GM23338 (cell line): ENCODE results near the gene PROC. TPM values are rescaled to one million over a fixed set of nuclear protein-coding genes. Genes with fewer than 3 reads are reported as not detected.

Source experiments
- ATAC-seq: fragments of 200-7000 bp; cut with Tn5 transposase; 3 replicates; pipeline ENCODE4 v1.9.1; 2020
- DNase-seq: peaks from one replicate; pipeline ENCODE4 v3.0.0-alpha.2; 2015; ENCODE audit warnings: low spot score
- H2AFZ ChIP-seq: fragments of 200-600 bp; sonication (generic); 2 replicates; pipeline ENCODE4 v1.8.0; 2016; ENCODE audit warnings: antibody characterized with exemption, mild to moderate bottlenecking, moderate library complexity
- H3F3A ChIP-seq: fragments of 200-600 bp; sonication (generic); replicated peaks from 2 replicates; pipeline ENCODE4 v1.8.0; 2017; ENCODE audit warnings: antibody characterized with exemption, mixed run types, low read depth
- H3K27ac ChIP-seq: fragments of 200-600 bp; sonication (generic); 2 replicates; pipeline ENCODE4 v1.6.1; 2016; ENCODE audit warnings: low read depth
- H3K27me3 ChIP-seq: fragments of 200-600 bp; sonication (generic); 2 replicates; pipeline ENCODE4 v1.8.0; 2016; ENCODE audit warnings: mild to moderate bottlenecking, mixed run types, moderate library complexity; ENCODE audit not compliant: insufficient read depth
- H3K36me3 ChIP-seq: fragments of 200-600 bp; sonication (generic); 2 replicates; pipeline ENCODE4 v1.8.0; 2016; ENCODE audit warnings: mild to moderate bottlenecking; ENCODE audit not compliant: insufficient read depth
- H3K4me1 ChIP-seq: fragments of 200-600 bp; sonication (generic); 2 replicates; pipeline ENCODE4 v1.8.0; 2016; ENCODE audit warnings: mild to moderate bottlenecking, moderate library complexity; ENCODE audit not compliant: insufficient read depth
- H3K4me2 ChIP-seq: fragments of 200-600 bp; sonication (generic); 2 replicates; pipeline ENCODE4 v1.7.1; 2017; ENCODE audit warnings: mixed run types
- H3K4me3 ChIP-seq: fragments of 200-600 bp; sonication (generic); 2 replicates; pipeline ENCODE4 v1.6.1; 2016; ENCODE audit warnings: mixed run types
- H3K79me2 ChIP-seq: fragments of 200-600 bp; sonication (generic); replicated peaks from 2 replicates; pipeline ENCODE4 v1.8.0; 2017; ENCODE audit warnings: mild to moderate bottlenecking; ENCODE audit not compliant: insufficient read depth
- H3K9me2 ChIP-seq: fragments of 200-600 bp; sonication (generic); 2 replicates; pipeline ENCODE4 v1.8.0; 2017; ENCODE audit not compliant: insufficient read depth
- H4K20me1 ChIP-seq: fragments of 200-600 bp; sonication (generic); replicated peaks from 2 replicates; pipeline ENCODE4 v1.8.0; 2017; ENCODE audit warnings: mild to moderate bottlenecking; ENCODE audit not compliant: insufficient read depth
- H3K27ac Mint-ChIP-seq: 2 replicates; pipeline ENCODE4 v1.8.0; 2020; ENCODE audit warnings: inconsistent platforms, mild to moderate bottlenecking, moderate library complexity, mixed read lengths
- H3K27me3 Mint-ChIP-seq: 3 replicates; pipeline ENCODE4 v1.8.0; 2022; ENCODE audit warnings: low read depth, mild to moderate bottlenecking, moderate library complexity, mixed read lengths, inconsistent platforms; ENCODE audit not compliant: insufficient read depth, poor library complexity
- H3K36me3 Mint-ChIP-seq: 3 replicates; pipeline ENCODE4 v1.8.0; 2021; ENCODE audit warnings: low read depth, mild to moderate bottlenecking, inconsistent platforms, moderate library complexity, mixed read lengths
- H3K4me1 Mint-ChIP-seq: 3 replicates; pipeline ENCODE4 v1.8.0; 2020; ENCODE audit warnings: mild to moderate bottlenecking, inconsistent platforms, mixed read lengths
- H3K4me3 Mint-ChIP-seq: 3 replicates; pipeline ENCODE4 v1.8.0; 2021; ENCODE audit warnings: moderate library complexity, mild to moderate bottlenecking, inconsistent platforms, mixed read lengths
- H3K9me3 Mint-ChIP-seq: 3 replicates; pipeline ENCODE4 v1.8.0; 2020; ENCODE audit warnings: moderate library complexity, mild to moderate bottlenecking, inconsistent platforms, mixed read lengths
- CREB1 ChIP-seq: fragments of 250-450 bp; sonication (Bioruptor Pico); IDR thresholded peaks from 2 replicates; pipeline ENCODE4 v1.5.0; 2020; ENCODE audit warnings: low read depth, mild to moderate bottlenecking, moderate library complexity
- CTCF ChIP-seq, 2 experiments: fragments of 200-600 bp in 1 of 2; sonication (generic) in 1 of 2; conservative IDR thresholded peaks; 2 replicates each; pipeline versions ENCODE4 v1.5.1 to v1.6.1; 2016 to 2017; ENCODE audit warnings: antibody characterized with exemption in 2 of 2, low read depth in 2 of 2, mild to moderate bottlenecking in 2 of 2, moderate library complexity in 1 of 2
- EZH2 ChIP-seq: fragments of 200-600 bp; sonication (generic); IDR thresholded peaks from one replicate; pipeline ENCODE4 v1.8.0; 2017; ENCODE audit warnings: antibody characterized with exemption, mild to moderate bottlenecking, low read depth; ENCODE audit not compliant: unreplicated experiment
- NANOG ChIP-seq: IDR thresholded peaks from 2 replicates; pipeline ENCODE4 v1.6.1; 2016; ENCODE audit warnings: antibody characterized with exemption, borderline replicate concordance
- POLR2AphosphoS5 ChIP-seq: IDR thresholded peaks from 2 replicates; pipeline ENCODE4 v1.6.1; 2016; ENCODE audit warnings: antibody characterized with exemption, low read depth
- STAT1 ChIP-seq: IDR thresholded peaks from one replicate; pipeline ENCODE4 v1.6.1; 2016; ENCODE audit warnings: antibody characterized with exemption; ENCODE audit not compliant: unreplicated experiment
- ZNF331 ChIP-seq: fragments of 250-450 bp; sonication (Bioruptor Pico); IDR thresholded peaks from 2 replicates; pipeline ENCODE4 v1.5.0; 2020; ENCODE audit warnings: low read depth, mild to moderate bottlenecking, moderate library complexity
- polyA plus RNA-seq: library from polyadenylated mRNA; unstranded; fragments of >200 nt; fragmentation: Nextera tagmentation; extraction: Ambion mirVana; gene quantifications from 2 replicates; pipeline ENCODE4 v1.2.1, GENCODE V29; 2016
- total RNA-seq: library from RNA; depleted of rRNA; stranded (reverse); fragments of >200 nt; shearing (Covaris generic); gene quantifications from 2 replicates; pipeline ENCODE4 v1.2.3, GENCODE V29; 2014
- TF ChIP-seq, protein P1 (sequence below): fragments of 250-450 bp; sonication (Bioruptor Pico); IDR thresholded peaks from 2 replicates; pipeline ENCODE4 v1.5.0; 2020; ENCODE audit warnings: mild to moderate bottlenecking, moderate library complexity

PROC gene
- total and polyA plus RNA-seq, 2 experiments from 2014 or later, result 1.7 to 2.4 TPM

DNA sequence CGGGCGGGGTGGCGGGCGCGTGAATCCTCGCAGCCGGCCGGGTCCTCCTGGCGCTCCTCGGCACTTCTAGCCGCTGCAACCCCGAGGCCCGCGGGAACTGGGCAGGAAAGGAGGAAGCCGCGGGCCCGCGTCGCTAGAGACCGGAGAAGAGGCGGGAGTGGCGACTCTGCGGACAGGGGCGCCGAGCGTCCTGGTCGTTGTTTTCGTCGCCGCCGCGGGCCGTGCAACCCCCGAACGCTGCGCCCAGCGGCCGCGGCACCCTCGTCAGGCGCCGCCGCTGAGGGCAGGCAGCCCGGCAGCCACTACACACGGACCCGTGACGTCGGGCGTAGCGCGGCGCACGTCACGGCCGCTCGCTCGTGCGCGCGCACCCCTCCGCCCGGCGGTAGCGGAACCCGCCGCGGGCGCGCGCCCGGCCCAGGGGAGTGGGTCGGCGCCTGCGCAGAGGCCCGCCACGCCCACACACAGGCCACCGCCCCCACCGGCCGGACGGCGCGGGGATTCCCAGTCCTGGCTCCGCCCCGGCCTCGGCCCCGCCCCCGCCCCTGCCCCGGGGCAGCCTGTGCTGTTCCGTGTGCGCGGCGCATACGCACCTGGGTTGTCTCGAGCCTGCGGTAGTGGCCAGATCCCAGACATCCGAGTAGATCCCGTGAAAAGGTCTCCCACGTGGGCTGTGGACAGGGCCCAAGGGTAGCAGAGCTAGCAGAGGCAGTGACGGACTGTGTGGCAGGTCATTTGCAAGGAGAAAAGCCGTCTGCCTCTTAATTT lies 30.4 kb upstream of the PROC start, which contains the start of gene MAP3K2:
MAP3K2 (minus strand) TSS at position 321 of the 768 bp plus-strand sequence. CDS start 44,846 bp downstream, outside the sequence.
- H3K27ac Mint-ChIP-seq, result peak within 1 kb of the TSS; percentile 98
- Histone ChIP-seq H2AFZ (peak within 1 kb of the TSS; percentile 99), H3K4me1 (peaks cover 23% of the 10 kb centered on the region), H4K20me1 (peaks cover 18% of the 10 kb centered on the region), H3K79me2 (peaks cover 42% of the 10 kb centered on the region), H3K27me3 (no peaks in the 10 kb centered on the region), H3K36me3 (no peaks in the 10 kb centered on the region), H3F3A (0 out of 2 replicates have a peak, but pooled peaks cover 7% of the 10 kb centered on the region), H3K4me2 (peak within 1 kb of the TSS; percentile 98), H3K9me2 (no peaks in the 10 kb centered on the region), H3K4me3 (peak within 1 kb of the TSS; percentile 76), H3K27ac (peak within 1 kb of the TSS; percentile 91)
- peak; percentile 86 for TF ChIP-seq POLR2AphosphoS5
- TF ChIP-seq EZH2, result no peak
- TF ChIP-seq CREB1 (CRISPR knock-in tag), result peak; percentile 93
- TF ChIP-seq NANOG, result no peak
- ATAC-seq (peak; percentile 84), DNase-seq (peak; percentile 94)
- H3K4me3 Mint-ChIP-seq, result peak within 1 kb of the TSS; percentile 84
- H3K27me3 Mint-ChIP-seq, result peaks cover 3% of the 10 kb centered on the region
- peaks cover 6% of the 10 kb centered on the region for H3K36me3 Mint-ChIP-seq
- peaks cover 22% of the 10 kb centered on the region for H3K4me1 Mint-ChIP-seq
- no peaks in the 10 kb centered on the region for H3K9me3 Mint-ChIP-seq

GRCh38 chr2:127388423-127389164 lies 29.6 kb upstream of the PROC start:
- Histone ChIP-seq H3F3A (0 out of 2 replicates have a peak, but pooled peaks cover 7% of the 10 kb centered on the region), H4K20me1 (peaks cover 18% of the 10 kb centered on the region), H3K27ac (peak overlapping the region; percentile 86; the same call in 1 of the 2 replicates), H3K4me3 (peak overlapping the region; percentile 73), H3K79me2 (peaks cover 34% of the 10 kb centered on the region), H3K27me3 (no peaks in the 10 kb centered on the region), H3K36me3 (no peaks in the 10 kb centered on the region), H3K9me2 (no peaks in the 10 kb centered on the region), H3K4me1 (peaks cover 23% of the 10 kb centered on the region), H2AFZ (peak overlapping the region; percentile 99), H3K4me2 (peak overlapping the region; percentile 98)
- ATAC-seq (no peak), DNase-seq (peak; percentile 19)
- Mint-ChIP-seq H3K27me3 (peaks cover 3% of the 10 kb centered on the region), H3K36me3 (peaks cover 6% of the 10 kb centered on the region), H3K9me3 (no peaks in the 10 kb centered on the region), H3K4me3 (peak overlapping the region; percentile 81), H3K27ac (peak overlapping the region; percentile 98), H3K4me1 (peaks cover 19% of the 10 kb centered on the region)
- TF ChIP-seq STAT1 (no peak), CTCF (conservative IDR thresholded peaks at IDR 0.05; ENCODE audit: low read depth in 2 of 2) (no peak), ZNF331 (CRISPR knock-in tag) (no peak), NANOG (no peak)
- TF ChIP-seq, protein P1, sequence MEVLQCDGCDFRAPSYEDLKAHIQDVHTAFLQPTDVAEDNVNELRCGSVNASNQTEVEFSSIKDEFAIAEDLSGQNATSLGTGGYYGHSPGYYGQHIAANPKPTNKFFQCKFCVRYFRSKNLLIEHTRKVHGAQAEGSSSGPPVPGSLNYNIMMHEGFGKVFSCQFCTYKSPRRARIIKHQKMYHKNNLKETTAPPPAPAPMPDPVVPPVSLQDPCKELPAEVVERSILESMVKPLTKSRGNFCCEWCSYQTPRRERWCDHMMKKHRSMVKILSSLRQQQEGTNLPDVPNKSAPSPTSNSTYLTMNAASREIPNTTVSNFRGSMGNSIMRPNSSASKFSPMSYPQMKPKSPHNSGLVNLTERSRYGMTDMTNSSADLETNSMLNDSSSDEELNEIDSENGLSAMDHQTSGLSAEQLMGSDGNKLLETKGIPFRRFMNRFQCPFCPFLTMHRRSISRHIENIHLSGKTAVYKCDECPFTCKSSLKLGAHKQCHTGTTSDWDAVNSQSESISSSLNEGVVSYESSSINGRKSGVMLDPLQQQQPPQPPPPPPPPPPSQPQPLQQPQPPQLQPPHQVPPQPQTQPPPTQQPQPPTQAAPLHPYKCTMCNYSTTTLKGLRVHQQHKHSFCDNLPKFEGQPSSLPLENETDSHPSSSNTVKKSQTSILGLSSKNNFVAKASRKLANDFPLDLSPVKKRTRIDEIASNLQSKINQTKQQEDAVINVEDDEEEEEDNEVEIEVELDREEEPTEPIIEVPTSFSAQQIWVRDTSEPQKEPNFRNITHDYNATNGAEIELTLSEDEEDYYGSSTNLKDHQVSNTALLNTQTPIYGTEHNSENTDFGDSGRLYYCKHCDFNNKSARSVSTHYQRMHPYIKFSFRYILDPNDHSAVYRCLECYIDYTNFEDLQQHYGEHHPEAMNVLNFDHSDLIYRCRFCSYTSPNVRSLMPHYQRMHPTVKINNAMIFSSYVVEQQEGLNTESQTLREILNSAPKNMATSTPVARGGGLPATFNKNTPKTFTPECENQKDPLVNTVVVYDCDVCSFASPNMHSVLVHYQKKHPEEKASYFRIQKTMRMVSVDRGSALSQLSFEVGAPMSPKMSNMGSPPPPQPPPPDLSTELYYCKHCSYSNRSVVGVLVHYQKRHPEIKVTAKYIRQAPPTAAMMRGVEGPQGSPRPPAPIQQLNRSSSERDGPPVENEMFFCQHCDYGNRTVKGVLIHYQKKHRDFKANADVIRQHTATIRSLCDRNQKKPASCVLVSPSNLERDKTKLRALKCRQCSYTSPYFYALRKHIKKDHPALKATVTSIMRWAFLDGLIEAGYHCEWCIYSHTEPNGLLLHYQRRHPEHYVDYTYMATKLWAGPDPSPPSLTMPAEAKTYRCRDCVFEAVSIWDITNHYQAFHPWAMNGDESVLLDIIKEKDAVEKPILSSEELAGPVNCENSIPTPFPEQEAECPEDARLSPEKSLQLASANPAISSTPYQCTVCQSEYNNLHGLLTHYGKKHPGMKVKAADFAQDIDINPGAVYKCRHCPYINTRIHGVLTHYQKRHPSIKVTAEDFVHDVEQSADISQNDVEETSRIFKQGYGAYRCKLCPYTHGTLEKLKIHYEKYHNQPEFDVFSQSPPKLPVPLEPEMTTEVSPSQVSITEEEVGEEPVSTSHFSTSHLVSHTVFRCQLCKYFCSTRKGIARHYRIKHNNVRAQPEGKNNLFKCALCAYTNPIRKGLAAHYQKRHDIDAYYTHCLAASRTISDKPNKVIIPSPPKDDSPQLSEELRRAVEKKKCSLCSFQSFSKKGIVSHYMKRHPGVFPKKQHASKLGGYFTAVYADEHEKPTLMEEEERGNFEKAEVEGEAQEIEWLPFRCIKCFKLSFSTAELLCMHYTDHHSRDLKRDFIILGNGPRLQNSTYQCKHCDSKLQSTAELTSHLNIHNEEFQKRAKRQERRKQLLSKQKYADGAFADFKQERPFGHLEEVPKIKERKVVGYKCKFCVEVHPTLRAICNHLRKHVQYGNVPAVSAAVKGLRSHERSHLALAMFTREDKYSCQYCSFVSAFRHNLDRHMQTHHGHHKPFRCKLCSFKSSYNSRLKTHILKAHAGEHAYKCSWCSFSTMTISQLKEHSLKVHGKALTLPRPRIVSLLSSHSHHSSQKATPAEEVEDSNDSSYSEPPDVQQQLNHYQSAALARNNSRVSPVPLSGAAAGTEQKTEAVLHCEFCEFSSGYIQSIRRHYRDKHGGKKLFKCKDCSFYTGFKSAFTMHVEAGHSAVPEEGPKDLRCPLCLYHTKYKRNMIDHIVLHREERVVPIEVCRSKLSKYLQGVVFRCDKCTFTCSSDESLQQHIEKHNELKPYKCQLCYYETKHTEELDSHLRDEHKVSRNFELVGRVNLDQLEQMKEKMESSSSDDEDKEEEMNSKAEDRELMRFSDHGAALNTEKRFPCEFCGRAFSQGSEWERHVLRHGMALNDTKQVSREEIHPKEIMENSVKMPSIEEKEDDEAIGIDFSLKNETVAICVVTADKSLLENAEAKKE (CRISPR knock-in tag), result no peak
